Psoas muscle (tissue), 8 donors: ENCODE data around the gene ARRDC3. TPM values are rescaled to one million over a fixed set of nuclear protein-coding genes. Genes with fewer than 3 reads are reported as not detected.
A peak's percentile ranks its signal among the peaks of the same experiment; 100 is the strongest.
"Not testable (repeated sequence)": the region's sequence is repeated elsewhere in the genome, so short reads cannot be mapped to it uniquely, and the experiment has no call there.

ENCODE experiments used
- ATAC-seq, 4 donors: fragments of 200-7000 bp; cut with Tn5 transposase; one replicate each; pipeline ENCODE4 v1.9.1; 2020; ENCODE audit warnings: moderate library complexity in 3 of 4, mild to moderate bottlenecking in 2 of 4
- DNase-seq, 2 donors: peaks; one replicate each; pipeline ENCODE4 v3.0.0-alpha.2; 2020
- H3K27ac ChIP-seq: fragments of 200-600 bp; one replicate; pipeline ENCODE4 v1.8.0; 2022
- H3K27me3 ChIP-seq, 3 donors: fragments of 200-600 bp in 1 of 3; one replicate each; pipeline versions ENCODE4 v1.6.1 to v1.8.0; 2013 to 2022; ENCODE audit warnings: low read length in 2 of 3, mild to moderate bottlenecking in 2 of 3, moderate library complexity in 1 of 3; ENCODE audit not compliant: insufficient read depth in 3 of 3
- H3K36me3 ChIP-seq, 2 donors: fragments of 200-600 bp in 1 of 2; one replicate each; pipeline versions ENCODE4 v1.6.1 to v1.8.0; 2013 to 2022; ENCODE audit warnings: low read depth in 1 of 2, mild to moderate bottlenecking in 1 of 2, moderate library complexity in 1 of 2; ENCODE audit not compliant: insufficient read depth in 1 of 2
- H3K4me1 ChIP-seq: fragments of 200-600 bp; one replicate; pipeline ENCODE4 v1.8.0; 2022
- H3K4me3 ChIP-seq: fragments of 200-600 bp; one replicate; pipeline ENCODE4 v1.8.0; 2022; ENCODE audit warnings: mild to moderate bottlenecking
- H3K9me3 ChIP-seq: fragments of 200-600 bp; one replicate; pipeline ENCODE4 v1.8.0; 2022
- CTCF ChIP-seq: fragments of 200-600 bp; IDR thresholded peaks from one replicate; pipeline ENCODE4 v1.8.0; 2022; ENCODE audit warnings: antibody characterized with exemption
- WGBS, 3 donors: extraction: QIAGEN DNeasy Blood & Tissue Kit; methylation state at CpG; one replicate each; pipeline versions ENCODE4 v1.1.6 to v1.1.7; 2013; 5-methylcytosine and 5-hydroxymethylcytosine counted together
- intact Hi-C, 2 donors: fragments of 100-400 bp; cut with DNase I; formaldehyde crosslinking; loops; one replicate each; pipeline versions ENCODE4 v1.11.0 to v1.14.2; 2022
- polyA plus RNA-seq, 3 donors: library from polyadenylated mRNA; stranded (reverse); fragments of 200-250 nt; gene quantifications; one replicate each; pipeline ENCODE4 v1.2.3, GENCODE V29; 2013
- total RNA-seq, 4 donors: library from RNA; stranded (reverse); fragmentation: NEBNext Ultra II Directional in 2 of 4; extraction: Animal tissue kit (Norgen Biotek cat#: 25700) in 2 of 4; gene quantifications; one replicate each; pipeline versions ENCODE4 v1.2.1 to v1.2.4, GENCODE V29; 2021 to 2023
- donor health status: healthy with polysubstance abuse.
- donor health status: DM: no; HTN: no; CAD: no; lungs with moderate emphysema.
- donor health status: Bipolar disorder and iron deficiency.
- donor health status: healthy.
- donor health status: DM: yes; HTN: yes; CAD: no.
- donor health status: DM: no; HTN: no; CAD: no.
- donor health status: DM: no; HTN: no; CAD: no.
- donor health status: DM: yes; HTN: yes; CAD: no.

ARRDC3 gene
- total and polyA plus RNA-seq, 7 donors: 28.6 to 137 (median 63.2) TPM

GRCh38 chr5:91388362-91388761 is 5.2 kb upstream of the ARRDC3 start:
- WGBS, 3 donors: 96 to 99% (median 97%) methylated on average over 5 of the region's 5 CpGs
- ATAC-seq: no peak
- Histone ChIP-seq H3K4me3 (no peak overlapping the region), H3K9me3 (no peaks in the 10 kb centered on the region), H3K4me1 (peaks cover 10% of the 10 kb centered on the region), H3K36me3 (no peaks in the 10 kb centered on the region), H3K27me3 (no peaks in the 10 kb centered on the region), H3K27ac (no peak overlapping the region)
- intact Hi-C loops: loop anchor here in 1 of 2 donors (5.0 to 10.0 kb wide), 3 partner anchors 161 to 524 kb away; no protein-coding TSS in a partner anchor
- no peak for DNase-seq
- TF ChIP-seq CTCF: no peak

- H3K4me1 ChIP-seq: peaks cover 10% of the 10 kb centered on the region
- 82 to 89% (median 86%) methylated on average over 2 of the region's 2 CpGs for WGBS, 3 donors
- intact Hi-C loops: loop anchor here in 1 of 2 donors (5.0 to 10.0 kb wide), 3 partner anchors 159 to 521 kb away; no protein-coding TSS in a partner anchor
- H3K27ac ChIP-seq: no peak overlapping the region
- H3K9me3 ChIP-seq: no peaks in the 10 kb centered on the region
- no peak overlapping the region for H3K4me3 ChIP-seq
- no peak for DNase-seq
- no peak for ATAC-seq
- no peak for TF ChIP-seq CTCF
- H3K27me3 ChIP-seq: no peaks in the 10 kb centered on the region
- H3K36me3 ChIP-seq: no peaks in the 10 kb centered on the region
Measured at GRCh38 chr5:91386120-91386519, 3.0 kb upstream of the ARRDC3 start.

GRCh38 chr5:91385596-91385995 is 2.5 kb upstream of the ARRDC3 start:
- DNase-seq, H3K27ac ChIP-seq: not testable (repeated sequence)
- intact Hi-C loops: loop anchor here (2.0 to 10.0 kb wide), 6 partner anchors 158 to 521 kb away; no protein-coding TSS in a partner anchor

GRCh38 chr5:91384671-91385430 is 1.7 kb upstream of the ARRDC3 start:
- whole genome bisulfite sequencing, 3 donors: 18 to 26% (median 22%) methylated on average over 6 of the region's 6 CpGs
- H3K4me3 ChIP-seq: peak overlapping the region; percentile 77

More at GRCh38 chr5:91385596-91385995, 2.5 kb upstream of the ARRDC3 start:
- H3K27me3 ChIP-seq, H3K4me3 ChIP-seq, H3K4me1 ChIP-seq, ATAC-seq, H3K9me3 ChIP-seq, H3K36me3 ChIP-seq: not testable (repeated sequence)
- 93 to 95% (median 93%) methylated on average over 11 of the region's 11 CpGs for WGBS, 3 donors

More at GRCh38 chr5:91384671-91385430, 1.7 kb upstream of the ARRDC3 start:
- peak overlapping the region; percentile 99 for H3K27ac ChIP-seq
- TF ChIP-seq CTCF: peak; percentile 99
- no peaks in the 10 kb centered on the region for H3K27me3 ChIP-seq
- intact Hi-C loops: loop anchor here (1.0 to 10.0 kb wide), 8 partner anchors 73 to 520 kb away; no protein-coding TSS in a partner anchor
- H3K36me3 ChIP-seq: no peaks in the 10 kb centered on the region
- DNase-seq: no peak
- peaks cover 10% of the 10 kb centered on the region for H3K4me1 ChIP-seq
- H3K9me3 ChIP-seq: no peaks in the 10 kb centered on the region
- peak in 3 of 4 donors; percentile 18 to 32 (median 24) for ATAC-seq
